ENCODE measurements around the gene GNAQ.
"Not testable (repeated sequence)": the region's sequence is repeated elsewhere in the genome, so short reads cannot be mapped to it uniquely, and the experiment has no call there.

GNAQ gene

DNA sequence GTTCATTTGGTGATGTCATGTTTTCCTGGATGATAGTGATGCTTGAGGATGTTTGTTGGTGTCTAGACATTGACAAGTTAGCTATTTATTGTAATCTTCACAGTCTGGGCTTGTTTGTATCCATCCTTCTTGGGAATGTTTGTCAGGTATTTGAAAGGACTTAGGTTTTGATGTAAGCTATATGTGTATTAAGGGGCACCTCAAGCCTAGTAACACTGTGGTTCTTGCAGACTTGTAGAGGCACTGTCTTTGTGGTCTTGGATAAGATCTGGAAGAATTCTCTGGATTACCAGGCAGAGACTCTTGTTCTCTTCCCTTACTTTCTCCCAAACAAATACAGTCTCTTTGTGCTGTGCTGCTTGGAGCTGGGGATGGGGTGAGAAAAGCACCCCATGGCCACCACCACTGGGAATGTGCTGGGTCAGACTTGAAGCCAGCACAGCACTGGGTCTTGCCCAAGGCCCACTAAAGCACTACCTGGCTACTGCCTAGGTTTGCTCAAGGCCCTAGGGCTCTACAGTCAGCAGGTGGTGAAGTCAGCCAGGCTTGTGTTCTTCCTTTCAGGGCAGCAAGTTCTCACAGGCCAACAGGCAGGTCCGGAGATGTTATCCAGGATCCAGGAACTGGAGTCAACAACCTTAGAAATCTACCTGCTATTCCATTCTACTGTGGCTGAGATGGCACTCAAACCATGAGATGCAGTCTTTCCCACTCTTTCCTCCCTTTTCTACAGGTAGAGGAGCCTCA lies 334.2 kb downstream of the GNAQ start:
- no peak overlapping the region for H3K27ac ChIP-seq (ENCODE audit: low read length)
- no peaks in the 10 kb centered on the region for H3K36me3 ChIP-seq (ENCODE audit: control insufficient read depth in 2 of 2, insufficient read depth in 2 of 2, low read length in 2 of 2)
- peaks cover 0 to 3% of the 10 kb centered on the region in 2 donors for H3K9me3 ChIP-seq (ENCODE audit: control insufficient read depth in 2 of 2, low read length in 2 of 2)
- no peaks in the 10 kb centered on the region for H3K4me1 ChIP-seq (ENCODE audit: control insufficient read depth, insufficient read depth, low read length)
- H3K27me3 ChIP-seq (ENCODE audit: control insufficient read depth in 1 of 2, insufficient read depth in 2 of 2, low read length in 2 of 2) = no peaks in the 10 kb centered on the region
- no peak overlapping the region for H3K9ac ChIP-seq (ENCODE audit: low read length in 2 of 2)
- H3K4me3 ChIP-seq (ENCODE audit: low read length in 2 of 2) = no peak overlapping the region

DNA sequence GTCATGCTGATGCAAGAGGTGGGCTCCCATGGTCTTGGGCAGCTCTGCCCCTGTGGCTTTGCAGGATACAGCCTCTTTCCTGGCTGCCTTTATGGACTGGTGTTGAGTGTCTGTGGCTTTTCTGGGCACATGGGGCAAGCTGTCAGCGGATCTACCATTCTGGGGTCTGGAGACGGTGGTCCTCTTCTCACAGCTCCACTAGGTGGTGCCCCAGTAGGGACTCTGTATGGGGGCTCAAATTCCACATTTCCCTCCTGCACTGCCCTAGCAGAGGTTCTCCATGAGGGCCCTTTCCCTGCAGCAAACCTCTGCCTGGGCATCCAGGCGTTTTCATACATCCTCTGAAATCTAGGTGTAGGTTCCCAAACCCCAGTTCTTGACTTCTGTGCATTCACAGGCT lies 340.9 kb downstream of the GNAQ start:
- H3K4me1 ChIP-seq (ENCODE audit: control insufficient read depth, insufficient read depth, low read length); H3K9ac ChIP-seq (ENCODE audit: low read length in 2 of 2); H3K9me3 ChIP-seq (ENCODE audit: control insufficient read depth in 2 of 2, low read length in 2 of 2); H3K36me3 ChIP-seq (ENCODE audit: control insufficient read depth in 2 of 2, insufficient read depth in 2 of 2, low read length in 2 of 2); H3K27me3 ChIP-seq (ENCODE audit: control insufficient read depth in 1 of 2, insufficient read depth in 2 of 2, low read length in 2 of 2); H3K27ac ChIP-seq (ENCODE audit: low read length); H3K4me3 ChIP-seq (ENCODE audit: low read length in 2 of 2): not testable (repeated sequence)

- not testable (repeated sequence) for H3K4me3 ChIP-seq (ENCODE audit: low read length in 2 of 2); H3K9ac ChIP-seq (ENCODE audit: low read length in 2 of 2); H3K27me3 ChIP-seq (ENCODE audit: control insufficient read depth in 1 of 2, insufficient read depth in 2 of 2, low read length in 2 of 2); H3K9me3 ChIP-seq (ENCODE audit: control insufficient read depth in 2 of 2, low read length in 2 of 2); H3K4me1 ChIP-seq (ENCODE audit: control insufficient read depth, insufficient read depth, low read length); H3K36me3 ChIP-seq (ENCODE audit: control insufficient read depth in 2 of 2, insufficient read depth in 2 of 2, low read length in 2 of 2); H3K27ac ChIP-seq (ENCODE audit: low read length)
Observed at GRCh38 chr9:77690119-77690518, 341.5 kb downstream of the GNAQ start.

- not testable (repeated sequence) for H3K9ac ChIP-seq (ENCODE audit: low read length in 2 of 2); H3K36me3 ChIP-seq (ENCODE audit: control insufficient read depth in 2 of 2, insufficient read depth in 2 of 2, low read length in 2 of 2); H3K4me1 ChIP-seq (ENCODE audit: control insufficient read depth, insufficient read depth, low read length); H3K27ac ChIP-seq (ENCODE audit: low read length); H3K27me3 ChIP-seq (ENCODE audit: control insufficient read depth in 1 of 2, insufficient read depth in 2 of 2, low read length in 2 of 2); H3K4me3 ChIP-seq (ENCODE audit: low read length in 2 of 2); H3K9me3 ChIP-seq (ENCODE audit: control insufficient read depth in 2 of 2, low read length in 2 of 2)
Observed at GRCh38 chr9:77687737-77688136, 343.9 kb downstream of the GNAQ start.

DNA sequence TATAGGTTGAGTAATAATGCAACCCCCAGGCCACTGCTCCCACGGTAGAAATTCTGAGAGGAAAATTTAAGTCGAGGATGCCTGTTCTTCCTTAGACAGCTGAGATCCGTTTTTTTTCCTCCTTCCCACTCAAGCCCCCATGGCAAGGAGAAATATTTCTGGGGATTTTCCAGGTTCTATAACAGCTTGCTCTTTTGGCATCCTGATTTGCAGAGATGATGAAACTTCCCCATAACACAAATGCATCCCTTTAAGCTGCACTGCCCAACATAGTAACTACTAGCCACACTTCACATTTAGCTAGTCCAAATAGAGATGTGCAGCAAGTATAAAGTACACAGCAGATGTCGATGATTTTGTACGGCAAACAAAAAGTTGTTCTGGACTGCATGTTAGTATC lies 351.0 kb downstream of the GNAQ start:
- H3K9me3 ChIP-seq (ENCODE audit: control insufficient read depth in 2 of 2, low read length in 2 of 2) = peaks cover 0 to 3% of the 10 kb centered on the region in 2 donors
- H3K4me3 ChIP-seq (ENCODE audit: low read length in 2 of 2) = no peak overlapping the region
- no peak overlapping the region for H3K27ac ChIP-seq (ENCODE audit: low read length)
- no peak overlapping the region for H3K9ac ChIP-seq (ENCODE audit: low read length in 2 of 2)
- no peaks in the 10 kb centered on the region for H3K4me1 ChIP-seq (ENCODE audit: control insufficient read depth, insufficient read depth, low read length)
- no peaks in the 10 kb centered on the region for H3K36me3 ChIP-seq (ENCODE audit: control insufficient read depth in 2 of 2, insufficient read depth in 2 of 2, low read length in 2 of 2)
- H3K27me3 ChIP-seq (ENCODE audit: control insufficient read depth in 1 of 2, insufficient read depth in 2 of 2, low read length in 2 of 2) = no peaks in the 10 kb centered on the region

- Histone ChIP-seq H3K4me1 (ENCODE audit: control insufficient read depth, insufficient read depth, low read length) (no peaks in the 10 kb centered on the region), H3K36me3 (ENCODE audit: control insufficient read depth in 2 of 2, insufficient read depth in 2 of 2, low read length in 2 of 2) (no peaks in the 10 kb centered on the region), H3K27me3 (ENCODE audit: control insufficient read depth in 1 of 2, insufficient read depth in 2 of 2, low read length in 2 of 2) (no peaks in the 10 kb centered on the region), H3K4me3 (ENCODE audit: low read length in 2 of 2) (no peak overlapping the region), H3K9me3 (ENCODE audit: control insufficient read depth in 2 of 2, low read length in 2 of 2) (peaks cover 0 to 3% of the 10 kb centered on the region in 2 donors), H3K27ac (ENCODE audit: low read length) (no peak overlapping the region), H3K9ac (ENCODE audit: low read length in 2 of 2) (no peak overlapping the region)
Observed at GRCh38 chr9:77679661-77680368, 351.8 kb downstream of the GNAQ start.

DNA sequence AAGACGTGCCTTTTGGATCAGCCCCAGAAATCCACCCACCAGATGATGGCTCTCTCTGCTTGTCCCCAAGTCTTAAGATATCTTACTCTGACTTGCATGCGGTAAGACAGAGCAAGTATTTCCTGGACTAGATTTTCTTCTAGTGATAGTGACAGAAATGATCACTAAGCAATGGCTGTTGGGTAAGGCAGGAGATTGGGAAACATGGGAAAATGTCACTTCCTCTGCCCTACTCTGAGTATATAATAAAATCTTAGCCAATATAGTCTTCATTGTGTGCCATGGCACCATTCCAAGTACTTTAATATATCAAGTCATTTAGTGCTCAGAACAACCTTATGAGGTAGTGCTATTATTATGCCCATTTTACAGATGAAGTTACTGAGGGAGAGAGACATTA lies 352.5 kb downstream of the GNAQ start:
- Histone ChIP-seq H3K9me3 (ENCODE audit: control insufficient read depth in 2 of 2, low read length in 2 of 2) (peaks cover 0 to 3% of the 10 kb centered on the region in 2 donors), H3K36me3 (ENCODE audit: control insufficient read depth in 2 of 2, insufficient read depth in 2 of 2, low read length in 2 of 2) (no peaks in the 10 kb centered on the region), H3K27me3 (ENCODE audit: control insufficient read depth in 1 of 2, insufficient read depth in 2 of 2, low read length in 2 of 2) (no peaks in the 10 kb centered on the region), H3K27ac (ENCODE audit: low read length) (no peak overlapping the region), H3K4me3 (ENCODE audit: low read length in 2 of 2) (no peak overlapping the region), H3K4me1 (ENCODE audit: control insufficient read depth, insufficient read depth, low read length) (no peaks in the 10 kb centered on the region), H3K9ac (ENCODE audit: low read length in 2 of 2) (no peak overlapping the region)

DNA sequence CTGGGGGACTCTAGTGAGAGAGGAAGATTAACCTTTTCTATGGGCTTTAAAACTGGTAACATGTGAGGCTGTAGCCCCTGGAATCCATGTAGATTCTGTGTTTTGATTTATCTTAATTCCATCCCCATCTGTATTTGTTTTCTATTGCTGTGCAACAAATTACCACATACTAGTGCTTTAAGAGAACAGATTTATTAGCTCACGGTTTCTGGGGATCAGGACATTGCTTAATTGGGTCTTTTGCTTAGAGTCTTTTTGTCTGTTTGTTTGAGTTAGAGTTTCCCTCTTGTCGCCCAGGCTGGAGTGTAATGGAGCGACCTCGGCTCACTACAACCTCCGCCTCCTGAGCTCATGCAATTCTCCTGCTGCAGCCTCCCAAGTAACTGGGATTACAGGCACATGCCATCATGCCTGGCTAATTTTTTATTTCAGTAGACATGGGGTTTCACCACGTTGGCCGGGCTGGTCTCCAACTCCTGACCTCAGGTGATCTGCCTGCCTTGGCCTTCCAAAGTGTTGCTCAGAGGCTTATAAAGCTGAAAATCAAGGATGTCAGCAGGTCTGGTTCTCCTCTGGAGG lies 353.6 kb downstream of the GNAQ start:
- no peaks in the 10 kb centered on the region for H3K9me3 ChIP-seq (ENCODE audit: control insufficient read depth in 2 of 2, low read length in 2 of 2)
- no peak overlapping the region for H3K27ac ChIP-seq (ENCODE audit: low read length)
- no peak overlapping the region for H3K9ac ChIP-seq (ENCODE audit: low read length in 2 of 2)
- no peaks in the 10 kb centered on the region for H3K27me3 ChIP-seq (ENCODE audit: control insufficient read depth in 1 of 2, insufficient read depth in 2 of 2, low read length in 2 of 2)
- H3K36me3 ChIP-seq (ENCODE audit: control insufficient read depth in 2 of 2, insufficient read depth in 2 of 2, low read length in 2 of 2) = no peaks in the 10 kb centered on the region
- no peak overlapping the region for H3K4me3 ChIP-seq (ENCODE audit: low read length in 2 of 2)
- H3K4me1 ChIP-seq (ENCODE audit: control insufficient read depth, insufficient read depth, low read length) = no peaks in the 10 kb centered on the region

- Histone ChIP-seq H3K4me3 (ENCODE audit: low read length in 2 of 2) (no peak overlapping the region), H3K27ac (ENCODE audit: low read length) (no peak overlapping the region), H3K36me3 (ENCODE audit: control insufficient read depth in 2 of 2, insufficient read depth in 2 of 2, low read length in 2 of 2) (no peaks in the 10 kb centered on the region), H3K4me1 (ENCODE audit: control insufficient read depth, insufficient read depth, low read length) (no peaks in the 10 kb centered on the region), H3K27me3 (ENCODE audit: control insufficient read depth in 1 of 2, insufficient read depth in 2 of 2, low read length in 2 of 2) (no peaks in the 10 kb centered on the region), H3K9ac (ENCODE audit: low read length in 2 of 2) (no peak overlapping the region), H3K9me3 (ENCODE audit: control insufficient read depth in 2 of 2, low read length in 2 of 2) (no peaks in the 10 kb centered on the region)
Observed at GRCh38 chr9:77677397-77677796, 354.2 kb downstream of the GNAQ start.

GRCh38 chr9:77673941-77674791 lies 357.4 kb downstream of the GNAQ start:
- no peaks in the 10 kb centered on the region for H3K9me3 ChIP-seq (ENCODE audit: control insufficient read depth in 2 of 2, low read length in 2 of 2)
- no peaks in the 10 kb centered on the region for H3K36me3 ChIP-seq (ENCODE audit: control insufficient read depth in 2 of 2, insufficient read depth in 2 of 2, low read length in 2 of 2)
- no peak overlapping the region for H3K27ac ChIP-seq (ENCODE audit: low read length)
- no peaks in the 10 kb centered on the region for H3K27me3 ChIP-seq (ENCODE audit: control insufficient read depth in 1 of 2, insufficient read depth in 2 of 2, low read length in 2 of 2)
- no peak overlapping the region for H3K4me3 ChIP-seq (ENCODE audit: low read length in 2 of 2)
- no peak overlapping the region for H3K9ac ChIP-seq (ENCODE audit: low read length in 2 of 2)
- H3K4me1 ChIP-seq (ENCODE audit: control insufficient read depth, insufficient read depth, low read length) = no peaks in the 10 kb centered on the region
